ENCODE measurements around the gene ACSL3.

Gene ACSL3

GRCh38 chr2:222904557-222905258, 43.9 kb downstream of the ACSL3 start:
- no peak for DNase-seq (ENCODE audit: low spot score)
- H3K4me1 ChIP-seq (ENCODE audit: control insufficient read depth in 2 of 2, insufficient read depth in 1 of 2, low read depth in 1 of 2, low read length in 2 of 2): peaks cover 0 to 15% of the 10 kb centered on the region in 2 donors

GRCh38 chr2:222907048-222907447, 46.2 kb downstream of the ACSL3 start:
- no CpG with 5 or more reads among the region's 2 CpGs for WGBS, 2 donors (ENCODE audit: extremely low coverage in 2 of 2, insufficient read length in 2 of 2, insufficient replicate concordance in 1 of 2)
- H3K79me1 ChIP-seq (ENCODE audit: low read depth, low read length): no peaks in the 10 kb centered on the region

More at GRCh38 chr2:222904557-222905258, 43.9 kb downstream of the ACSL3 start:
- peaks cover 6 to 94% of the 10 kb centered on the region in 2 donors for H3K36me3 ChIP-seq (replicated peaks in 1 of 2; ENCODE audit: control insufficient read depth in 2 of 2, insufficient read depth in 2 of 2, low read length in 2 of 2)
- H3K4ac ChIP-seq (ENCODE audit: low read length): no peak overlapping the region
- H3K9ac ChIP-seq (ENCODE audit: low read depth, low read length, poor library complexity): no peak overlapping the region
- H2BK15ac ChIP-seq (ENCODE audit: low read length): no peak overlapping the region
- no peak overlapping the region for H2BK12ac ChIP-seq (ENCODE audit: low read length)
- H3K4me2 ChIP-seq (ENCODE audit: insufficient read depth, low read length, poor library complexity, severe bottlenecking): no peak overlapping the region
- H3K18ac ChIP-seq (ENCODE audit: low read length): no peak overlapping the region
- H4K91ac ChIP-seq (ENCODE audit: low read depth, low read length, poor library complexity): no peak overlapping the region
- no peak overlapping the region for H2AFZ ChIP-seq (ENCODE audit: low read length)
- H4K8ac ChIP-seq (ENCODE audit: low read depth, low read length): no peak overlapping the region
- H3K9me3 ChIP-seq (replicated peaks in 1 of 2; ENCODE audit: control insufficient read depth in 2 of 2, insufficient read depth in 1 of 2, low read depth in 1 of 2, low read length in 2 of 2): no peaks in the 10 kb centered on the region
- H2AK5ac ChIP-seq (ENCODE audit: low read depth, low read length): no peak overlapping the region
- WGBS, 2 donors (ENCODE audit: extremely low coverage in 2 of 2, insufficient read length in 2 of 2, insufficient replicate concordance in 1 of 2): no CpG with 5 or more reads among the region's 2 CpGs
- no peak overlapping the region for H3K4me3 ChIP-seq (ENCODE audit: low read length in 2 of 2)
- H3K27me3 ChIP-seq (ENCODE audit: control insufficient read depth in 3 of 3, insufficient read depth in 3 of 3, low read depth in 1 of 3, low read length in 3 of 3): no peaks in the 10 kb centered on the region
- no peak overlapping the region for H2BK120ac ChIP-seq (ENCODE audit: low read depth, low read length)
- H3K14ac ChIP-seq (ENCODE audit: low read length): no peak overlapping the region
- no peak overlapping the region for H3K27ac ChIP-seq (replicated peaks; ENCODE audit: low read length)
- H3K23ac ChIP-seq (ENCODE audit: low read depth, low read length, poor library complexity): no peak overlapping the region
- H3K79me1 ChIP-seq (ENCODE audit: low read depth, low read length): no peaks in the 10 kb centered on the region
- no peak overlapping the region for H2BK5ac ChIP-seq (ENCODE audit: low read length)

GRCh38 chr2:222907790-222908441, 47.1 kb downstream of the ACSL3 start:
- no peak overlapping the region for H3K4me3 ChIP-seq (ENCODE audit: low read length in 2 of 2)
- H4K91ac ChIP-seq (ENCODE audit: low read depth, low read length, poor library complexity): no peak overlapping the region
- no peak overlapping the region for H2BK5ac ChIP-seq (ENCODE audit: low read length)
- no peak overlapping the region for H2BK12ac ChIP-seq (ENCODE audit: low read length)
- H2AK5ac ChIP-seq (ENCODE audit: low read depth, low read length): no peak overlapping the region
- H3K9ac ChIP-seq (ENCODE audit: low read depth, low read length, poor library complexity): no peak overlapping the region
- H3K27ac ChIP-seq (replicated peaks; ENCODE audit: low read length): no peak overlapping the region
- H4K8ac ChIP-seq (ENCODE audit: low read depth, low read length): no peak overlapping the region
- H2AFZ ChIP-seq (ENCODE audit: low read length): no peak overlapping the region
- no peaks in the 10 kb centered on the region for H3K9me3 ChIP-seq (replicated peaks in 1 of 2; ENCODE audit: control insufficient read depth in 2 of 2, insufficient read depth in 1 of 2, low read depth in 1 of 2, low read length in 2 of 2)
- no peaks in the 10 kb centered on the region for H3K79me1 ChIP-seq (ENCODE audit: low read depth, low read length)
- H2BK15ac ChIP-seq (ENCODE audit: low read length): no peak overlapping the region
- DNase-seq (ENCODE audit: low spot score): no peak
- no peak overlapping the region for H3K4me2 ChIP-seq (ENCODE audit: insufficient read depth, low read length, poor library complexity, severe bottlenecking)
- peaks cover 3 to 16% of the 10 kb centered on the region in 2 donors for H3K4me1 ChIP-seq (ENCODE audit: control insufficient read depth in 2 of 2, insufficient read depth in 1 of 2, low read depth in 1 of 2, low read length in 2 of 2)
- no peaks in the 10 kb centered on the region for H3K27me3 ChIP-seq (ENCODE audit: control insufficient read depth in 3 of 3, insufficient read depth in 3 of 3, low read depth in 1 of 3, low read length in 3 of 3)
- no peak overlapping the region for H3K14ac ChIP-seq (ENCODE audit: low read length)
- WGBS, 2 donors (ENCODE audit: extremely low coverage in 2 of 2, insufficient read length in 2 of 2, insufficient replicate concordance in 1 of 2): no CpG with 5 or more reads among the region's 10 CpGs
- no peak overlapping the region for H3K23ac ChIP-seq (ENCODE audit: low read depth, low read length, poor library complexity)
- H3K18ac ChIP-seq (ENCODE audit: low read length): no peak overlapping the region
- H3K4ac ChIP-seq (ENCODE audit: low read length): no peak overlapping the region
- H3K36me3 ChIP-seq (replicated peaks in 1 of 2; ENCODE audit: control insufficient read depth in 2 of 2, insufficient read depth in 2 of 2, low read length in 2 of 2): peaks cover 8 to 96% of the 10 kb centered on the region in 2 donors
- no peak overlapping the region for H2BK120ac ChIP-seq (ENCODE audit: low read depth, low read length)

More at GRCh38 chr2:222907048-222907447, 46.2 kb downstream of the ACSL3 start:
- Histone ChIP-seq H3K18ac (ENCODE audit: low read length) (no peak overlapping the region), H3K36me3 (replicated peaks in 1 of 2; ENCODE audit: control insufficient read depth in 2 of 2, insufficient read depth in 2 of 2, low read length in 2 of 2) (peaks cover 8 to 96% of the 10 kb centered on the region in 2 donors), H3K4ac (ENCODE audit: low read length) (no peak overlapping the region), H2AK5ac (ENCODE audit: low read depth, low read length) (no peak overlapping the region), H2AFZ (ENCODE audit: low read length) (no peak overlapping the region), H3K9ac (ENCODE audit: low read depth, low read length, poor library complexity) (no peak overlapping the region), H3K27me3 (ENCODE audit: control insufficient read depth in 3 of 3, insufficient read depth in 3 of 3, low read depth in 1 of 3, low read length in 3 of 3) (no peaks in the 10 kb centered on the region), H2BK5ac (ENCODE audit: low read length) (no peak overlapping the region), H3K27ac (replicated peaks; ENCODE audit: low read length) (no peak overlapping the region), H3K14ac (ENCODE audit: low read length) (no peak overlapping the region), H3K4me1 (ENCODE audit: control insufficient read depth in 2 of 2, insufficient read depth in 1 of 2, low read depth in 1 of 2, low read length in 2 of 2) (peaks cover 2 to 15% of the 10 kb centered on the region in 2 donors), H3K4me2 (ENCODE audit: insufficient read depth, low read length, poor library complexity, severe bottlenecking) (no peak overlapping the region), H2BK15ac (ENCODE audit: low read length) (no peak overlapping the region), H2BK120ac (ENCODE audit: low read depth, low read length) (no peak overlapping the region), H3K23ac (ENCODE audit: low read depth, low read length, poor library complexity) (no peak overlapping the region), H4K8ac (ENCODE audit: low read depth, low read length) (no peak overlapping the region), H4K91ac (ENCODE audit: low read depth, low read length, poor library complexity) (no peak overlapping the region), H3K4me3 (ENCODE audit: low read length in 2 of 2) (no peak overlapping the region), H2BK12ac (ENCODE audit: low read length) (no peak overlapping the region), H3K9me3 (replicated peaks in 1 of 2; ENCODE audit: control insufficient read depth in 2 of 2, insufficient read depth in 1 of 2, low read depth in 1 of 2, low read length in 2 of 2) (no peaks in the 10 kb centered on the region)
- DNase-seq (ENCODE audit: low spot score): no peak

- Histone ChIP-seq H2AFZ (ENCODE audit: low read length) (no peak overlapping the region), H3K4me1 (ENCODE audit: control insufficient read depth in 2 of 2, insufficient read depth in 1 of 2, low read depth in 1 of 2, low read length in 2 of 2) (peaks cover 3 to 16% of the 10 kb centered on the region in 2 donors), H2AK5ac (ENCODE audit: low read depth, low read length) (no peak overlapping the region), H3K4me2 (ENCODE audit: insufficient read depth, low read length, poor library complexity, severe bottlenecking) (no peak overlapping the region), H3K9me3 (replicated peaks in 1 of 2; ENCODE audit: control insufficient read depth in 2 of 2, insufficient read depth in 1 of 2, low read depth in 1 of 2, low read length in 2 of 2) (no peaks in the 10 kb centered on the region), H2BK12ac (ENCODE audit: low read length) (no peak overlapping the region), H3K27me3 (ENCODE audit: control insufficient read depth in 3 of 3, insufficient read depth in 3 of 3, low read depth in 1 of 3, low read length in 3 of 3) (no peaks in the 10 kb centered on the region), H2BK120ac (ENCODE audit: low read depth, low read length) (no peak overlapping the region), H3K4me3 (ENCODE audit: low read length in 2 of 2) (no peak overlapping the region), H3K18ac (ENCODE audit: low read length) (no peak overlapping the region), H3K27ac (replicated peaks; ENCODE audit: low read length) (no peak overlapping the region), H3K4ac (ENCODE audit: low read length) (no peak overlapping the region), H4K91ac (ENCODE audit: low read depth, low read length, poor library complexity) (no peak overlapping the region), H3K79me1 (ENCODE audit: low read depth, low read length) (peaks cover 3% of the 10 kb centered on the region), H4K8ac (ENCODE audit: low read depth, low read length) (no peak overlapping the region), H2BK15ac (ENCODE audit: low read length) (no peak overlapping the region), H3K14ac (ENCODE audit: low read length) (no peak overlapping the region), H3K9ac (ENCODE audit: low read depth, low read length, poor library complexity) (no peak overlapping the region), H3K23ac (ENCODE audit: low read depth, low read length, poor library complexity) (no peak overlapping the region), H3K36me3 (replicated peaks in 1 of 2; ENCODE audit: control insufficient read depth in 2 of 2, insufficient read depth in 2 of 2, low read length in 2 of 2) (peaks cover 8 to 99% of the 10 kb centered on the region in 2 donors), H2BK5ac (ENCODE audit: low read length) (no peak overlapping the region)
- no CpG with 5 or more reads among the region's 3 CpGs for WGBS, 2 donors (ENCODE audit: extremely low coverage in 2 of 2, insufficient read length in 2 of 2, insufficient replicate concordance in 1 of 2)
- no peak for DNase-seq (ENCODE audit: low spot score)
Measured at GRCh38 chr2:222909286-222909685, 48.5 kb downstream of the ACSL3 start.
